IgD-negative memory B cell (primary cell): ENCODE results near the gene KRT86. TPM values are rescaled to one million over a fixed set of nuclear protein-coding genes. Genes with fewer than 3 reads are reported as not detected.
"Not testable (repeated sequence)": the region's sequence is repeated elsewhere in the genome, so short reads cannot be mapped to it uniquely, and the experiment has no call there.

Source experiments
- H3K27ac Mint-ChIP-seq, 3 donors: one replicate each; pipeline ENCODE4 v1.8.0; 2020 to 2022; ENCODE audit warnings: mild to moderate bottlenecking in 3 of 3, mixed read lengths in 3 of 3, moderate library complexity in 1 of 3
- H3K27me3 Mint-ChIP-seq: one replicate; pipeline ENCODE4 v1.8.0; 2021; ENCODE audit warnings: mixed read lengths
- H3K36me3 Mint-ChIP-seq: one replicate; pipeline ENCODE4 v1.8.0; 2020; ENCODE audit warnings: mild to moderate bottlenecking, mixed read lengths
- H3K4me1 Mint-ChIP-seq, 3 donors: one replicate each; pipeline ENCODE4 v1.8.0; 2020 to 2022; ENCODE audit warnings: mixed read lengths in 3 of 3, mild to moderate bottlenecking in 1 of 3
- H3K4me3 Mint-ChIP-seq, 4 donors: one replicate each; pipeline ENCODE4 v1.8.0; 2020 to 2022; ENCODE audit warnings: mild to moderate bottlenecking in 4 of 4, mixed read lengths in 4 of 4, moderate library complexity in 3 of 4
- H3K9me3 Mint-ChIP-seq, 3 donors: one replicate each; pipeline ENCODE4 v1.8.0; 2020 to 2021; ENCODE audit warnings: mixed read lengths in 3 of 3, mild to moderate bottlenecking in 1 of 3
- polyA plus RNA-seq: library from polyadenylated mRNA; unstranded; fragments of 300-500 nt; fragmentation: Illumina TruSeq; gene quantifications from one replicate; pipeline ENCODE4 v1.2.3, GENCODE V29; 2021

KRT86 gene
- polyA plus RNA-seq, 1 donor from 2014 or later: not detected

DNA sequence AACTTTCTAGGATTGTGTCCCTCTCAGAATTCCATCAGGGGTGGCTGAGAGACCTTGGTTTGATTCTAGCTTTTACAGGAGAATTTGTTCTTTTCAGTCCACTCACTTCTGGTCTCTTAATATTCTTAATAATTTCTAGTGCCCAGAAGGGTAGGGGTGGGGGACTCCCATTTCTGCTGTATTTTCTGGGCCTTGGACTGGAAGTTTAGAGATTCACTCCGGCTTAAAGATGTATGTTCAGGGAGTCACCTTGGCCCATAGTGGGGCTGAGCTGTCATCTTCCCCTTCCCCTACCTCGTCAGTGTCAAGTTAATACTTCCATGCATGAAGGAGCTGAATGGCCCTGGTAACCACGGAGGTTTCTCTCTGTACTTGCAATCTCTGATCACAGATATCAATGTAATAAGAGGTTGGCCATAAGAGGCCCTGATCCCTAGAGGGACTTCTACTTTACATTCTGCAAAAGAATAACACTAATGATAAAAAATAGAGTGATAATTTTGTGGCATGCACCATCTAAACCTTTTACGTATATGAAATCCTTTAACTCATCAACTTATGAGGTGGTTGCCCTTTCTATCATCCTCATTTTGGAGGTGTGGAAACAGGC is 10.2 kb downstream of the KRT86 start:
- peaks cover under 1% of the 10 kb centered on the region for H3K36me3 Mint-ChIP-seq
- no peaks in the 10 kb centered on the region for H3K4me1 Mint-ChIP-seq
- no peak overlapping the region for H3K4me3 Mint-ChIP-seq
- peaks cover 15% of the 10 kb centered on the region for H3K27me3 Mint-ChIP-seq
- H3K27ac Mint-ChIP-seq: no peak overlapping the region
- H3K9me3 Mint-ChIP-seq: no peaks in the 10 kb centered on the region

DNA sequence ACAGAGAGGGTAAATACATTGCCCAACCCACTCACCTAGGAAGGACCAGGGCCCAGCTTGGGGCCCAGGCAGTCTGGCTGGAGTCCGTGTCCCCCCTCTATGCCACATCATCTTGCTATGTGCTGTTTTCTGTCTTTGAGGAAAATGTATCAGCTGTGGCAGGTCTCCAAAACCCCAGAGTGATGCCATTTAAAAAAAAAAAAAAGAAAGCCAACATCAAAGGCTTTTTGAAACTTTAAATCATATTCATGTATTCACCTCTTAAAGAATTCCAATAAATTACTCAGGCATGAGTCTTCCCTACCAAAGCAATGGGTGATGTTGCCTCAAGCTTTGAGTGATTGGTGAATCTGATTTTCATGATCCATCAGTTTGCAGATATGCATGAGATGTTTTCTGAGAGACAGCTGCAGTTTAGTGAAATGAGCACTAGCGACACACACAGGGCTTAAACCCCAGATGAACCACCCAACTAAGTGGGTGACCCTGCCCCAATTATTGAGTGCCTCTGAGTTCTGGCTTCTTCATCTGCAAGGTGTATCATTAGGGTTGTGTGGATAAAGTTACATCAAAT is 10.8 kb downstream of the KRT86 start:
- Mint-ChIP-seq H3K4me3 (no peak overlapping the region), H3K36me3 (no peaks in the 10 kb centered on the region), H3K9me3 (no peaks in the 10 kb centered on the region)

DNA sequence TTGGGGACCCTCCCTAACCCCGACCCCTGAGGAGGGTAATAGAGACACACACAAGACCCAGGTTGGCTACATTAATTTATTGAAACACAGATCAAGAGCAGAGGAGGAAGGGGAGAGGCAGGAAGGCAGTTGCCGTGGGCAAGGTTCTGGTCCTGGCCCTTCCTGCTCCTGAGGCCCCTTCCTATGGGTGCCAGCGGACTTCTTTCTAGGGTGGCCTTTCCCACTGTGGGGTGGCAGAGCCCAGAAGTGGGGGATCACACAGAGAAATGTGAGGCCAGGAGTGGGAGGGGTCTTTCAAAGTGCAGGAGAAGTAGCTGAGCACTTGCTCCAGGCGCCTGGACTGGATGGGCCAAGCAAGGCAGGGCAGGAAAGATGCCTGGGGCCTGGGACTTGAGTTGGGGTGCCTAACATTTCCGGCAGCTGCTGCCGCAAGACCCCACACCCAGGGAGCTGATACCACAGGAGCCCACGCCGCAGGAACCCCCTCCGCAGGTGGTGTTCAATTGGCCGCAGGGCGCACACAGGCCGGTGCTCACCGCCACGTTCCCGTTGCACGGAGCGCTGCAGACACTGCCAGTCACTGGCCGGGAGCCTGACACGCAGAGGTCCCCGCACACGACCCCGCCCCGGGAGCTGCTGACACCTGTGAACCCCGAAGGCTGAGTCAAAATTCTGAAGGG is 11.5 kb downstream of the KRT86 start:
- Mint-ChIP-seq H3K4me3 (no peak overlapping the region), H3K27ac (no peak overlapping the region), H3K36me3 (no peaks in the 10 kb centered on the region), H3K9me3 (no peaks in the 10 kb centered on the region), H3K4me1 (no peaks in the 10 kb centered on the region), H3K27me3 (peaks cover 7% of the 10 kb centered on the region)

More for the DNA sequence above, 10.8 kb downstream of the KRT86 start:
- peaks cover 9% of the 10 kb centered on the region for H3K27me3 Mint-ChIP-seq
- H3K27ac Mint-ChIP-seq: no peak overlapping the region
- H3K4me1 Mint-ChIP-seq: no peaks in the 10 kb centered on the region

DNA sequence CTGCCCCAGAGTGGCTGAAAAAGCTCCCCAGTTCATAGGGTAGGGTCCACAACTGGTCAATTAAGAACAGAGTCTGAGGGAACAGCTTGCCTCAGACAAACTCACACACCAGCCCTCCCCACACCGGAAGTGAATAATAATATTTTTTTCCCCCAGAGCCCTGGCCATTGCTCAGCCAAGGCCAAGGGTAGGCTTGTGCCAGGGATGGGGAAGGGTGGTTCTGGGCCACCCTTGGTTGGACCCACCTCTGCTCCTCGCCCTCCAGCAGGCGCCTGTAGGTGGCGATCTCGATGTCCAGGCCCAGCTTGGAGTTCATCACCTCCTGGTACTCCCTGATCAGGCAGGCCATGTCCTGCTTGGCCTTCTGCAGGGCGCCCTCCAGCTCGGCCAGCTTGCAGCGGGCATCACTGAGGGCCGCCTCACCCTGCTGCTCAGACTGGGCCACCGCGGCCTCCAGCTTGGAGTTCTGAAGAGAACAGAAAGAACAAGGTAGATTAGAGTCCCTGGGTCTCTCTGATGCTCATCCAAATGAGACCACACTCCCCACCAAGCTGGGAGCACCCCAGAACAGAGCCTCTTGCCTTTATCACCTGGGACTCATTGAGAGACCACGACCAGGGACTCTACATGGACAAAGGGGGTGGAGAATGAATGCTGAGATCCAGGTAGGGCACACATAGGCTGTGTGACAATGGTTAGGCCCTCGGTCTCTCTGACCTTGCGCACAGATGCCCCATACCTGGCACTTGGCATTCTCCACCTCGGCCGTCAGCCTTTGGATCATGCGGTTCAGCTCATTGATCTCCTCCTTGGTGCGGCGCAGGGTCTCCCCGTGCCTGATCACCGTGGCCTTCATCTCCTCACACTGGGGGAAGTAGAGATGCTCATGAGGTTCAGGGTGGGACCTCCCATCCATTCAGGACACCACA is 12.7 kb downstream of the KRT86 start:
- H3K9me3 Mint-ChIP-seq, H3K4me1 Mint-ChIP-seq, H3K36me3 Mint-ChIP-seq, H3K27ac Mint-ChIP-seq: not testable (repeated sequence)
- Mint-ChIP-seq H3K27me3 (peaks cover 11% of the 10 kb centered on the region), H3K4me3 (peak overlapping the region in 1 of 4 donors; percentile 17)

DNA sequence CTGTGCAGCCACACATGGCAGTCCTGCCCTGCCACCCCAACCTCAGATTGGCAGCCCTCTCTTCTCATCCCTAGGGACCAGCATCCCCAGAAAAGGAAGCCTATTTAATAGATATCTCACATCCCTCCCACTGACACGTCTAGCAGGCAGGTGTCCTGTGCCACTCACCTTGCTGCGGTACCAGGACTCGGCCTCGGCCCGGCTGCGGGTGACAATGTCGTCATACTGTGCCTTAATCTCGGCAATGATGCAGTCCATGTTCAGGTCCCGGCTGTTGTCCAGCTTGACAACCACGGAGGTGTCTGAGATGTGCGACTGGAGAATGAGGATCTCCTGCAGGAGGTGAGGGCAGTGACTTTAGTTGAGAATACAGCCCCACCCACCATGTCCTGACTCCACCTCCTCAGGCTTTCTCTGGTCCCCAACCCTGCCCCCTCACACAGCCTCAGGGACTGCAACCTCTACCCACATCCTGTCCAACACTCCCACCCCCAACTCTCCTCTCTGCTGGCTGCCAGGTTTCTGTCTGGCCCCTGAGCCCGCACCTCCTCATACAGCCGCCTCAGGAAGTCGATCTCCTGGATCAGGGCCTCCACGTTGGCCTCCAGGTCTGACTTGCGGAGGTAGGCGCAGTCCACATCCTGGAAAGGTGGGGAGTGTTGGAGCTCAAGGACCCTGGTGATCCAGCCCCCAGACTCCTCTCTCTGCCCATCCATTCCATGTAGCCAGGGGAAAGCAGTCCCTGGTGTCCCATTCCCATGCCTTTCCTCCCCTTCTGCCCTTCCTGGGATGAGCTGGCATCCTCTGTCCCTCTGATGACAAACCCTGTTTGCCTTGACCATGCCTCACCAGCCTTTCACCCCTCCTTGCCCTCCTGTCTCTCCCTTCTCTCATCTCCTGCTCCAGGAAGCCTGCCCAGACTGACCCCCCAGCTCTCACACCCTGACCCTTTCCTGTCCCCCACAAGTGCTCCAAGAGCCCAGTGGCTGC is 13.7 kb downstream of the KRT86 start:
- H3K4me1 Mint-ChIP-seq, H3K36me3 Mint-ChIP-seq, H3K9me3 Mint-ChIP-seq, H3K27ac Mint-ChIP-seq: not testable (repeated sequence)
- Mint-ChIP-seq H3K27me3 (peaks cover 11% of the 10 kb centered on the region), H3K4me3 (peak overlapping the region in 2 of 4 donors; percentile 17 to 76)

DNA sequence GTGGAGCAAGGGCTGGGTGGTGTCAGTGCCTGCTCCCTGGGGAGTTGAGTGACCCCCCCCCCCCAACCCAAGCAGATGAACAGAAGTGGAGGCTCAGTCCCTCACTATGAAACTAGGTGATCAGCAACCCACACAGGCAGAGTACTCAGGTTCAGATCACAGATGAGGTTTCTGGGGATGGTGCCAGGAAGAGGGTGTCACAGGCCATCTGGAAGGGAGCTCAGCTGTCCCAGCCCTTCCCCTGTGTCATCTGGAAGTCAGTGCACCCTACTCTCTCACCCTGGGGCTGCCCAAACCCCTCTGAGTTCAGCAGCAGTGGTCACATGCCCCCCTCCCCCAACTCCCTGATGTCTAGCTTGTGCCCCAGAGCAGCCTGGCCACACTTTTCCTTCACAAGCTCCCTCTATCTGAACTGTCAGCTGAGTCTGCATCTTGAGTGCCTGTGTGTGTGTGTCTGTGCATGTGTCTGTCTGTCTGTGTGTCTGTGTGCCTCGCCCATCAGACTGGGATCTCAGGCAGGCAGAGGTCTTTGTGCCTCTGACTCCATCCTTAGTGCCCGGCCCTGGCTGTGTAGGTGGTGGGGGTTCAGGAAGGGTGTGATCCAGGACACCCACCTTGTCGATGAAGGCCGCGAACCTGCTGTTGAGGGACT is 16.2 kb downstream of the KRT86 start:
- not testable (repeated sequence) for H3K4me1 Mint-ChIP-seq, H3K4me3 Mint-ChIP-seq, H3K27me3 Mint-ChIP-seq, H3K36me3 Mint-ChIP-seq, H3K9me3 Mint-ChIP-seq, H3K27ac Mint-ChIP-seq

DNA sequence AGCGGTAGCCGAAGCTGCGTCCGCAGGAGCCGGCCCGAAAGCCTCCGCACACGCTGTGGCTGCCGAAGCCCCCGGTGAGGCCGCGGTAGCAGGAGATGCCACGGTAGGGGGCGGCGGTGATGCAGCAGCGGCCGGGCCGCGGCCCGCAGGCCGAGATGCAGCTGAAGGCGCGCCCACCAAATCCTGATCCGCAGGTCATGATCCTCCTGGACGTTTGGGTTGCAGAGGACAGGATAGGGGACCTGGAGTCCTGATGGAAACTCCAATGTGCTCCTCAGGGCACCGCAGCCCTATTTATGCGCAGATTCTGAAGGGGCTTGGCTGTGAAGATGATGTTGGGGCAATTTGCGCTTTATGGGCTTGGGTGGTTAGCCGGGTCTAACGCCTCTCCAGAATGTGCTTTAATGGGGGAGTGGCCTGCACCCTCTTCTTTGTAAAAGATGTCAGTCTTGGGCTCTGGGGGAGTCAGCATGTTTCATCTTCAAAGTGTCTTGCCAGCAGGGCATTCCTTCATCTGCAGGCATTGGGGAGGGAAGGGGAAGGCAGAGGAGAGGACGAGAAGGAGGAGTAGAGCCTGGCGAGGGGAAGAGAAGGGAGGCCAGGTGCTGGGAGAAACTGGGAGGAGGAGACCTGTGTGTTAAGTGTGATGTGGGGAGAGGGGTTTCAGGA is 17.0 kb downstream of the KRT86 start, which contains the start of gene KRT81:
KRT81 (minus strand) TSS at position 268 of the 669 bp plus-strand sequence; CDS start at position 199, 69 bp downstream.
- Mint-ChIP-seq H3K4me3 (no peak within 1 kb of the TSS), H3K27me3 (peaks cover 7% of the 10 kb centered on the region), H3K27ac (no peak within 1 kb of the TSS)

DNA sequence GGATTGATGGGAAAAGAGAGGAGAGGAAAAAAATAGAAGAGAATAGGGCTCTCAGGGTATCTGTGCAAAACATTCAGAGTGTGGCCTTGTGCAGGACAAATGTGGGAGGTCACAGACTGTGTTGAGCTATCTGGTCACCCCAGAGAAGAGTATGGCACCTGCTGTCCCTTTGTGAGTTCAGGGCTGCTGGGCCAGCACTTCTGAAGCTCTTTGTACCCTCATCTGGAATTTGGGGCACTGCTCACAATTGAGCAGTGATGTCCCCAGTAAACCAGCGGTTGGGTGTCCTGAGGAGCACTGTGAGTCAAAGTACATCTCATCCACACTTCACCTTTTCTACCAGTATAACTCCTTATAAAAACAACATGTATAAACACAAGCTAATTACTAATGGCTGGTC is 19.5 kb downstream of the KRT86 start:
- Mint-ChIP-seq H3K4me3 (no peak overlapping the region), H3K27ac (no peak overlapping the region), H3K27me3 (peaks cover 13% of the 10 kb centered on the region), H3K36me3 (no peaks in the 10 kb centered on the region), H3K9me3 (peaks cover 0 to 1% (median 0%) of the 10 kb centered on the region in 3 donors), H3K4me1 (no peaks in the 10 kb centered on the region)

More for the DNA sequence above, 17.0 kb downstream of the KRT86 start, which contains the start of gene KRT81:
- Mint-ChIP-seq H3K9me3 (no peaks in the 10 kb centered on the region), H3K36me3 (no peaks in the 10 kb centered on the region), H3K4me1 (no peaks in the 10 kb centered on the region)

DNA sequence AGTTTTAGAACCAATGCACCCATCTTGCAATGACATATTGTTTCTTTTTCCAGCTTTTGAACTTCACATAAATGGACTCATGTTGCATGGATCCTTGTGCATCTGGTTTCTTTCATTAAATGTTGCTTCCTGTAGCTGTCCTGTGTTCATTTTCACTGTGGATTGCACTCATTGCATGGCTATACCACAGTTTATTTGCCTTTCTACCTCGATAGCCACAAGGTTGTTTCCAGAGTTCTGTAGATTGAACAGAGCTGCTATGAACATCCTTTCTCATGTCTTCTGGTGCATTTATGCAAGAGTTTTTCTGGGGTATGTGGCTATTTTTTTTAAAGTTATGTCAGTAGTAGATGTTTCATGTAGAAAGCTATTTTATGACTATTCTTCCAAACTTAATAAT is 20.4 kb downstream of the KRT86 start:
- H3K9me3 Mint-ChIP-seq: peaks cover 0 to 2% (median 0%) of the 10 kb centered on the region in 3 donors
- no peak overlapping the region for H3K27ac Mint-ChIP-seq
- H3K4me3 Mint-ChIP-seq: no peak overlapping the region
- H3K36me3 Mint-ChIP-seq: no peaks in the 10 kb centered on the region
- peaks cover 16% of the 10 kb centered on the region for H3K27me3 Mint-ChIP-seq
- H3K4me1 Mint-ChIP-seq: no peaks in the 10 kb centered on the region

DNA sequence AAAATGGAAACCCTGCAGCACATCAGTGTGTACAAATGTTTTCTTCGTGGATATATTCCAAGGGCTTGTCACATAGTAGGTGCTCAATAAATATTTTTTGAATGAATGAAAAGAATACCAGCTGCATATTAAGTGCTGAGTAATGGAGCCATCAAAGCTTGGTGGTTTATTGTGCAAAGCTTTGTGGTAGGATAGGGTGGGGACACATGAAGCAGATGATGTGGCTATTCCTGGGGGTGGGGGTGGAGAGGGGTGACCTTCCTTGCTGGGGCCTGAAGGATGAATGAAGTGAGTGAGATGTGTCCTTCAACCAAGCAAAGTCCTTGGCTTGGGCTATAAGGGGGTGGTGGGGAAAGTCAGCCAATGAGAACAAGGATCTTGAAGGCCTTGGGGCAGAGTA is 21.2 kb downstream of the KRT86 start:
- Mint-ChIP-seq H3K36me3 (no peaks in the 10 kb centered on the region), H3K4me1 (no peaks in the 10 kb centered on the region), H3K4me3 (no peak overlapping the region), H3K9me3 (peaks cover 0 to 2% (median 0%) of the 10 kb centered on the region in 3 donors), H3K27me3 (peaks cover 16% of the 10 kb centered on the region), H3K27ac (no peak overlapping the region)

DNA sequence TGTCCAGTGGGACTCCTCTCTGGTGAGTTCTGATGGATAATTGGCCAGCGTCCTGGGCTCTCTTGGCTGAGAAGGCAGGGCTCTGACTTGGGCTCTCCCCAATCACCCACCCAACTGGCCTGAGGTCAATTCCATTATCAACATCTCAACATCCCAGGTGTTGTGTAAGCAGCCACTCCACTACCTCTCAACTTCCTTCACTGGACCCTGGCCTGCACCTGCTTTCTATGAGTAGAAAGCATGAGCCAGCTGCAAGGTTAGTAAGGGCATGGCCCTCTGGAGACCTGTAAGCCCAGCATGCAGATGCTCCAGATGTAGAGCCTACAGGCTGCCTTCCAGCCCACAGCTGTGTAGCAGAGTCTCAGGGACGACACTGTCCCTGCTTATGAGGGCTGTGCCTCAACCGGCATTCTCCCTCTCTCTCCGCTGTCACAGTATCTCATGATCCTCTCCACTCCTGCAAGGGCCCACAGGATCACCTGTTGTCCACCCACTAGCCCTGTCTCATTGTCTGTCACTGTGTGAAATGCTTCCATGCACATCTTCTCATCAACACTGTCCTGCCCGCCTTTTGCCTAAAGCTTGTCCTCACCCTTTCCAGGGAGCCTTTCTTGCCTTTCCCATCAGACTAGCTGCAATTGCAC is 22.2 kb downstream of the KRT86 start:
- no peaks in the 10 kb centered on the region for H3K4me1 Mint-ChIP-seq
- no peak overlapping the region for H3K27ac Mint-ChIP-seq
- no peak overlapping the region for H3K4me3 Mint-ChIP-seq
- peaks cover 13% of the 10 kb centered on the region for H3K27me3 Mint-ChIP-seq
- peaks cover 0 to 4% (median 0%) of the 10 kb centered on the region in 3 donors for H3K9me3 Mint-ChIP-seq
- H3K36me3 Mint-ChIP-seq: no peaks in the 10 kb centered on the region

DNA sequence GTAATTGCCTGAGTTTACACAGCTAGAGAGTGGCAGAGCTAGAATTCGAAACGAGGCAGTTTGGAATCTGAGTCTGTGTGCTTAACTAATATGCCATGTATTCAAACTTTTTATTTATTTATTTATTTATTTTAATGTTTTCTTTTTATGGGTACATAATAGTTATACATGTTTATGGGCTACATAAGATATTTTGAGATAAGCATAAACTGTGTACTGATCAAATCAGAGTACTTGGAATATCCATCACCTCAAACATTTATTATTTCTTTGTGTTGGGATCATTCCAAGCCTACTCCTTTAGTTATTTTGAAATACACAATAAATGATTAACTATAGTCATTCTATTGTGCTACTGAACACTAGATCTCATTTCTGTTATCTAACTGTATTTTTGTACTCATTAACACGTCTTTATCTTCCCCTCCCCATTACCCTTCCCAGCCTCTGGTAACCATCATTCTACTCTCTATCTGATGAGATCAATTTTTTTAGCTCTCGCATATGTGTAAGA is 24.3 kb downstream of the KRT86 start:
- Mint-ChIP-seq H3K9me3 (peaks cover 0 to 4% (median 0%) of the 10 kb centered on the region in 3 donors), H3K27me3 (peaks cover 11% of the 10 kb centered on the region), H3K36me3 (no peaks in the 10 kb centered on the region), H3K4me3 (no peak overlapping the region), H3K4me1 (no peaks in the 10 kb centered on the region), H3K27ac (no peak overlapping the region)
